Heart left ventricle (tissue), 16 donors: ENCODE results near the gene PALLD. TPM values are rescaled to one million over a fixed set of nuclear protein-coding genes. Genes with fewer than 3 reads are reported as not detected.

Source experiments
- ATAC-seq, 4 donors: fragments of 200-7000 bp; cut with Tn5 transposase; one replicate each; pipeline ENCODE4 v1.9.1; 2020 to 2022; ENCODE audit warnings: moderate library complexity in 4 of 4, mild to moderate bottlenecking in 3 of 4, moderate number of reproducible peaks in 1 of 4
- DNase-seq, 5 donors: peaks; one replicate each; pipeline ENCODE4 v3.0.0-alpha.2; 2020
- H3K27ac ChIP-seq, 12 donors: fragments of 200-600 bp; sonication (generic) in 4 of 12; one replicate each; pipeline versions ENCODE4 v1.5.0 to v1.8.0; 2016 to 2022; ENCODE audit warnings: mild to moderate bottlenecking in 2 of 12
- H3K27me3 ChIP-seq, 9 donors: fragments of 200-600 bp; sonication (generic) in 2 of 9; one replicate each; pipeline versions ENCODE4 v1.5.1 to v1.8.0; 2016 to 2022; ENCODE audit warnings: mild to moderate bottlenecking in 3 of 9
- H3K36me3 ChIP-seq, 9 donors: fragments of 200-600 bp; sonication (generic) in 2 of 9; one replicate each; pipeline versions ENCODE4 v1.5.0 to v1.8.0; 2018 to 2022; ENCODE audit warnings: mild to moderate bottlenecking in 2 of 9
- H3K4me1 ChIP-seq, 12 donors: fragments of 200-600 bp; sonication (generic) in 4 of 12; one replicate each; pipeline versions ENCODE4 v1.5.0 to v1.8.0; 2016 to 2022; ENCODE audit warnings: mild to moderate bottlenecking in 3 of 12
- H3K4me3 ChIP-seq, 12 donors: fragments of 200-600 bp; sonication (generic) in 4 of 12; one replicate each; pipeline versions ENCODE4 v1.5.0 to v1.8.0; 2017 to 2022; ENCODE audit warnings: mild to moderate bottlenecking in 9 of 12, moderate library complexity in 4 of 12
- H3K9me3 ChIP-seq, 12 donors: fragments of 200-600 bp; sonication (generic) in 4 of 12; one replicate each; pipeline versions ENCODE4 v1.5.0 to v1.8.0; 2016 to 2022; ENCODE audit warnings: mild to moderate bottlenecking in 1 of 12
- POLR2A ChIP-seq, 2 donors: fragments of 450-650 bp; IDR thresholded peaks; one replicate each; pipeline ENCODE4 v1.6.1; 2017; ENCODE audit warnings: antibody characterized with exemption in 2 of 2, mild to moderate bottlenecking in 2 of 2, moderate library complexity in 2 of 2
- WGBS, 4 donors: extraction: QIAGEN DNeasy Blood & Tissue Kit in 2 of 4; methylation state at CpG; one replicate each; pipeline versions ENCODE4 v1.1.5 to v1.1.7; 2013 to 2018; 5-methylcytosine and 5-hydroxymethylcytosine counted together
- intact Hi-C, 10 donors: fragments of 100-400 bp; cut with DNase I; formaldehyde crosslinking; loops; one replicate each; pipeline versions ENCODE4 v1.11.1 to v1.14.2; 2022
- polyA plus RNA-seq, 2 donors: library from polyadenylated mRNA; stranded (reverse); fragments of 200-250 nt; gene quantifications; one replicate each; pipeline ENCODE4 v1.2.3, GENCODE V29; 2013
- total RNA-seq, 9 donors: library from RNA; depleted of rRNA in 2 of 9; stranded (reverse); fragments of >200 nt in 2 of 9; fragmentation: NEBNext Ultra II Directional in 3 of 9; extraction: Animal tissue kit (Norgen Biotek cat#: 25700) in 3 of 9; gene quantifications; one replicate each; pipeline versions ENCODE4 v1.1.0 to v1.2.4, GENCODE V29; 2016 to 2023
- TF ChIP-seq, protein P1 (sequence below), 12 donors: fragments of 200-600 bp; sonication (generic) in 4 of 12; IDR thresholded peaks; one replicate each; pipeline versions ENCODE4 v1.5.0 to v1.8.0; 2018 to 2022; ENCODE audit warnings: antibody characterized with exemption in 12 of 12, mild to moderate bottlenecking in 5 of 12
- donor health status: ischemic (EF 13 %, LVEDD 7.1; RV severe dilation, severe dysfunction).
- donor health status: healthy with polysubstance abuse.
- donor health status: DM: no; HTN: yes; CAD: no.
- donor health status: DM: no; HTN: no; CAD: no.
- donor health status: ischemic (EF 25% LVEDD 6.9; RV normal size, moderate dysfunction).
- donor health status: ischemic (EF 25% LVEDD 5.7; RV mildly dilated, moderate dysfunction).
- donor health status: healthy.
- donor health status: DM: yes; HTN: yes; CAD: no.
- donor health status: ischemic (EF 35%, LVEDD 5.7; RV mildly dilated, moderate dysfunction).
- donor health status: nonischemic (EF 11% LVEDD 7.7; RV severe dilation, severe dysfunction).
- donor health status: DM: yes; HTN: yes; CAD: no.
- donor health status: PGD.
- donor health status: ischemic (EF 29% LVEDD 5.4; RV normal size, mild dysfunction).
- donor health status: nonischemic (EF 23%, LVEDD 6.1; RV moderate dilation, normal function).

PALLD gene
- total and polyA plus RNA-seq, 11 donors = 193 to 1,428 (median 1,015) TPM

DNA sequence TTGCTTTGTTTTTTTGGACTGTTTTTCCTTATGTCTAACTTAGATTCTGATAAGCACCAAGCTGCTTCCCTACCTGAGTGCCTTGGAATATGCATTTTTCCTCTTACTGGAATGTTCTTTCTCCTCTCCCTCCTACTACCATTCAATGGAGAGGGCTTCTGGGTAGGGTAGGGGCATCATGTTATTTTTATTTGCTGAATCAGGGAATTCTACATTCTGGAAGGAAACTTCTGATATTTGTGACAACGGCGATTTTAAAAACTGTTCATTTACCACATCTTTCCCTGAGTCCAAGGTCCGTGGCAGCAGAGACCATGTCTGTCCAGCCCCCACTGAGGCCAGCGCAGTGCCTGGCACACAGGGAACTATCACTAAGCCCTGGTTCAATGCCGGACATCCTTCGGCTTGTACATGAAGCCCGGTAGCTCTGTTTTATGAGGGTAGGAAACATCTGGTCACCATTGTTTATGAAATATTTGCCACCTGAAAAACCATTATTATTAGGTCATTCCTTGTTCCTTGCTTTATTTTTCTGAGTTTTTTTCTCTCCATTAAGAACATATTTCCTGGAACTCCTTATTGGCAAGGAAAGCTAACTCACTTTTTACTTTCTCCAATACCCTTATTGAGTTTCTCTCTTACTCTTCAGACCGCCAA, 57.0 kb downstream of the PALLD start:
- WGBS, 4 donors = 55 to 67% (median 61%) methylated on average over 8 of the region's 8 CpGs
- intact Hi-C loops = no loop called here
- H3K4me3 ChIP-seq = no peak overlapping the region
- DNase-seq = no peak
- no peaks in the 10 kb centered on the region for H3K27me3 ChIP-seq
- peaks cover 0 to 31% (median 14%) of the 10 kb centered on the region in 12 donors for H3K4me1 ChIP-seq
- ATAC-seq = no peak
- no peaks in the 10 kb centered on the region for H3K9me3 ChIP-seq
- no peak for TF ChIP-seq POLR2A (IDR thresholded peaks at IDR 0.05)
- TF ChIP-seq, protein P1, sequence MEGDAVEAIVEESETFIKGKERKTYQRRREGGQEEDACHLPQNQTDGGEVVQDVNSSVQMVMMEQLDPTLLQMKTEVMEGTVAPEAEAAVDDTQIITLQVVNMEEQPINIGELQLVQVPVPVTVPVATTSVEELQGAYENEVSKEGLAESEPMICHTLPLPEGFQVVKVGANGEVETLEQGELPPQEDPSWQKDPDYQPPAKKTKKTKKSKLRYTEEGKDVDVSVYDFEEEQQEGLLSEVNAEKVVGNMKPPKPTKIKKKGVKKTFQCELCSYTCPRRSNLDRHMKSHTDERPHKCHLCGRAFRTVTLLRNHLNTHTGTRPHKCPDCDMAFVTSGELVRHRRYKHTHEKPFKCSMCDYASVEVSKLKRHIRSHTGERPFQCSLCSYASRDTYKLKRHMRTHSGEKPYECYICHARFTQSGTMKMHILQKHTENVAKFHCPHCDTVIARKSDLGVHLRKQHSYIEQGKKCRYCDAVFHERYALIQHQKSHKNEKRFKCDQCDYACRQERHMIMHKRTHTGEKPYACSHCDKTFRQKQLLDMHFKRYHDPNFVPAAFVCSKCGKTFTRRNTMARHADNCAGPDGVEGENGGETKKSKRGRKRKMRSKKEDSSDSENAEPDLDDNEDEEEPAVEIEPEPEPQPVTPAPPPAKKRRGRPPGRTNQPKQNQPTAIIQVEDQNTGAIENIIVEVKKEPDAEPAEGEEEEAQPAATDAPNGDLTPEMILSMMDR (IDR thresholded peaks at IDR 0.05) = no peak
- no peaks in the 10 kb centered on the region for H3K36me3 ChIP-seq
- H3K27ac ChIP-seq = no peak overlapping the region

DNA sequence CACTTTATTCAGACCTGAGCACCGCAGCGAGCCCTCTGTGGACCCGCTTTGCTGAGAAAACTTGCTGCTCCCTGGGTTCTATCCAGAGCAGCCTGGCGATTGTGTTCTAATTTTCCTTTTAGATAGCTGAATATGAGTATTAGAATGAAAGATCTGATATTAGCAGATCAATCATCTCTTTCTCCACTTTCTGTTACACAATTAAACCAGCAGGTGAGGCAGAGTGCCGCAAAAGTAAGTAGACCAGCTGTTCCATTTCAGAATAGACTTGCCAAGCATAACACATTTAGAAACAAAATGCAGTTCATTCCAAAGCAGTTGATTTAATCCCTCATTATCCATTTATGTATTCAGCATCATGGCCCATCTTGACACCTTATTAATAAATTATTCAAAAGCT, 58.6 kb downstream of the PALLD start:
- WGBS, 4 donors = 94% methylated on average over 5 of the region's 5 CpGs
- intact Hi-C loops = loop anchor here in 2 of 10 donors (5.0 kb wide), 1 partner anchor 33 kb away; no protein-coding TSS in a partner anchor
- TF ChIP-seq, protein P1 (IDR thresholded peaks at IDR 0.05) = no peak
- no peaks in the 10 kb centered on the region for H3K9me3 ChIP-seq
- H3K27ac ChIP-seq = no peak overlapping the region
- H3K36me3 ChIP-seq = no peaks in the 10 kb centered on the region
- ATAC-seq = no peak
- H3K27me3 ChIP-seq = no peaks in the 10 kb centered on the region
- H3K4me3 ChIP-seq = no peak overlapping the region
- DNase-seq = no peak
- H3K4me1 ChIP-seq = peaks cover 0 to 37% (median 19%) of the 10 kb centered on the region in 12 donors

DNA sequence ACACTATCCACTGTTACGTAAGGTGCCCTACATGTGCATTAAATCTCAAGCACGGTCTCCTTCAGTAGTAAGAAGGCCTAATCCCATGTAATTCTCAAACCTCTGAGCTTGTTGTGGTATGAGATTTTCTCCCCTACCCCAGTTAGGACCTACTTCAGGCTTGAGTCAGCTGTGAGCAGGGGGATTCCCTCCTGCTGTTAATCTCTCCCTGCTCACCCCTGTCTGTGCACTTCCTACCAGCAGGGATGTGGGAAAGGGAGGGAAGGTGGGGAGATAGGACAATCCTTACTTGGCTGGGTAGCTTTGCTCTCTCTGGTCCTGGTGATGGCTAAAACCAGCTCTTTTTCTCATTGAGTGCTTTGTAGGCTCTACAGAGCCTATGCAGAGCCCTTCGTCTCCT, 60.8 kb downstream of the PALLD start:
- 86 to 96% (median 91%) methylated on average over 3 of the region's 3 CpGs for whole genome bisulfite sequencing, 4 donors
- no peak for DNase-seq

DNA sequence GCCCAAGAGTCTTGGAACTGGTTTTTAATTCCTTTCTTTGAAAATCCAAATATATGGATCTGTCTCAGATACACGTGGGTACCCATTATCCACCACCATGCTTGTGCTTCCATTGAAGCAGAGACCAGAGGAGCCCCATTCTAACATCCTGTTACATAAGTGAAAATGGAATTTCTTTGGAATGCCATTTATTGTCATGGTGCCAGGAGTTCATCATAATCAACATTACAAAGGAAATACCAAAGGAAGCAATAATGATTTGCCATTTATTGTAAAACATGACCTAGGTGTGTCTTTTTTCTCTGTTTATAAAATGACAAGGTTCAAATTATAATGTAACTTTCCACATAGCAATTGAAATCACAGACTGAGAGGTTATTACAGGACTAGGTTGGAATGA, 61.7 kb downstream of the PALLD start:
- Histone ChIP-seq H3K27ac (no peak overlapping the region), H3K9me3 (no peaks in the 10 kb centered on the region), H3K36me3 (no peaks in the 10 kb centered on the region), H3K27me3 (no peaks in the 10 kb centered on the region), H3K4me1 (peaks cover 0 to 59% (median 23%) of the 10 kb centered on the region in 12 donors), H3K4me3 (no peak overlapping the region)
- no peak for DNase-seq
- TF ChIP-seq, protein P1 (IDR thresholded peaks at IDR 0.05) = no peak
- TF ChIP-seq POLR2A (IDR thresholded peaks at IDR 0.05) = no peak
- intact Hi-C loops = loop anchor here in 2 of 10 donors (5.0 kb wide), 1 partner anchor 36 kb away; no protein-coding TSS in a partner anchor
- 27 to 55% (median 37%) methylated on average over 1 of the region's 1 CpG for WGBS, 4 donors
- no peak for ATAC-seq

More for the DNA sequence above, 60.8 kb downstream of the PALLD start:
- intact Hi-C loops = loop anchor here in 2 of 10 donors (5.0 kb wide), 1 partner anchor 35 kb away; no protein-coding TSS in a partner anchor
- no peak overlapping the region for H3K4me3 ChIP-seq
- H3K27ac ChIP-seq = no peak overlapping the region
- peaks cover 0 to 50% (median 23%) of the 10 kb centered on the region in 12 donors for H3K4me1 ChIP-seq
- no peaks in the 10 kb centered on the region for H3K9me3 ChIP-seq
- ATAC-seq = peak in 1 of 4 donors; percentile 34
- no peaks in the 10 kb centered on the region for H3K27me3 ChIP-seq
- TF ChIP-seq, protein P1 (IDR thresholded peaks at IDR 0.05) = no peak
- no peak for TF ChIP-seq POLR2A (IDR thresholded peaks at IDR 0.05)
- H3K36me3 ChIP-seq = no peaks in the 10 kb centered on the region
